ENCODE measurements around the gene SLC16A2. TPM values are rescaled to one million over a fixed set of nuclear protein-coding genes. Genes with fewer than 3 reads are reported as not detected.
"Not testable (repeated sequence)": the region's sequence is repeated elsewhere in the genome, so short reads cannot be mapped to it uniquely, and the experiment has no call there.

SLC16A2 gene
- total RNA-seq, 1 donor from 2014 or later = 1.3 TPM

GRCh38 chrX:74445099-74445498 lies 23.8 kb downstream of the SLC16A2 start:
- DNase-seq (ENCODE audit: low read depth, low spot score) = no peak

GRCh38 chrX:74446876-74447275 lies 25.6 kb downstream of the SLC16A2 start:
- DNase-seq (ENCODE audit: low read depth, low spot score) = no peak

GRCh38 chrX:74448669-74449068 lies 27.4 kb downstream of the SLC16A2 start:
- DNase-seq (ENCODE audit: low read depth, low spot score) = no peak

- no peak for DNase-seq (ENCODE audit: low read depth, low spot score)
Observed at GRCh38 chrX:74449322-74449936, 28.1 kb downstream of the SLC16A2 start.

GRCh38 chrX:74449937-74450330 lies 28.6 kb downstream of the SLC16A2 start:
- no peak for DNase-seq (ENCODE audit: low read depth, low spot score)

- DNase-seq (ENCODE audit: low read depth, low spot score) = no peak
Observed at GRCh38 chrX:74450803-74451449, 29.6 kb downstream of the SLC16A2 start.

GRCh38 chrX:74451450-74452198 lies 30.3 kb downstream of the SLC16A2 start:
- DNase-seq (ENCODE audit: low read depth, low spot score) = no peak

GRCh38 chrX:74452199-74452481 lies 30.8 kb downstream of the SLC16A2 start:
- DNase-seq (ENCODE audit: low read depth, low spot score) = no peak

GRCh38 chrX:74453178-74453577 lies 31.9 kb downstream of the SLC16A2 start:
- no peak for DNase-seq (ENCODE audit: low read depth, low spot score)

GRCh38 chrX:74454233-74454632 lies 32.9 kb downstream of the SLC16A2 start:
- not testable (repeated sequence) for DNase-seq (ENCODE audit: low read depth, low spot score)

- no peak for DNase-seq (ENCODE audit: low read depth, low spot score)
Observed at GRCh38 chrX:74458736-74459135, 37.4 kb downstream of the SLC16A2 start.

GRCh38 chrX:74461384-74461783 lies 40.1 kb downstream of the SLC16A2 start:
- no peak for DNase-seq (ENCODE audit: low read depth, low spot score)

- DNase-seq (ENCODE audit: low read depth, low spot score) = no peak
Observed at GRCh38 chrX:74464722-74465121, 43.4 kb downstream of the SLC16A2 start.

GRCh38 chrX:74465424-74465823 lies 44.1 kb downstream of the SLC16A2 start:
- DNase-seq (ENCODE audit: low read depth, low spot score) = no peak

GRCh38 chrX:74467656-74468055 lies 46.4 kb downstream of the SLC16A2 start:
- no peak for DNase-seq (ENCODE audit: low read depth, low spot score)

- DNase-seq (ENCODE audit: low read depth, low spot score) = not testable (repeated sequence)
Observed at GRCh38 chrX:74473116-74473515, 51.8 kb downstream of the SLC16A2 start.

- DNase-seq (ENCODE audit: low read depth, low spot score) = no peak
Observed at GRCh38 chrX:74490247-74490646, 69.0 kb downstream of the SLC16A2 start.

- DNase-seq (ENCODE audit: low read depth, low spot score) = no peak
Observed at GRCh38 chrX:74492720-74493201, 71.5 kb downstream of the SLC16A2 start.

GRCh38 chrX:74493806-74494205 lies 72.5 kb downstream of the SLC16A2 start:
- DNase-seq (ENCODE audit: low read depth, low spot score) = no peak

- DNase-seq (ENCODE audit: low read depth, low spot score) = no peak
Observed at GRCh38 chrX:74498924-74499323, 77.6 kb downstream of the SLC16A2 start.

- DNase-seq (ENCODE audit: low read depth, low spot score) = no peak
Observed at GRCh38 chrX:74500067-74500466, 78.8 kb downstream of the SLC16A2 start.

GRCh38 chrX:74500555-74500954 lies 79.3 kb downstream of the SLC16A2 start:
- no peak for DNase-seq (ENCODE audit: low read depth, low spot score)

GRCh38 chrX:74505437-74505836 lies 84.1 kb downstream of the SLC16A2 start:
- DNase-seq (ENCODE audit: low read depth, low spot score) = no peak
